ENCODE data around the gene STRN3.
A peak's percentile ranks its signal among the peaks of the same experiment; 100 is the strongest.

Gene STRN3, protein sequence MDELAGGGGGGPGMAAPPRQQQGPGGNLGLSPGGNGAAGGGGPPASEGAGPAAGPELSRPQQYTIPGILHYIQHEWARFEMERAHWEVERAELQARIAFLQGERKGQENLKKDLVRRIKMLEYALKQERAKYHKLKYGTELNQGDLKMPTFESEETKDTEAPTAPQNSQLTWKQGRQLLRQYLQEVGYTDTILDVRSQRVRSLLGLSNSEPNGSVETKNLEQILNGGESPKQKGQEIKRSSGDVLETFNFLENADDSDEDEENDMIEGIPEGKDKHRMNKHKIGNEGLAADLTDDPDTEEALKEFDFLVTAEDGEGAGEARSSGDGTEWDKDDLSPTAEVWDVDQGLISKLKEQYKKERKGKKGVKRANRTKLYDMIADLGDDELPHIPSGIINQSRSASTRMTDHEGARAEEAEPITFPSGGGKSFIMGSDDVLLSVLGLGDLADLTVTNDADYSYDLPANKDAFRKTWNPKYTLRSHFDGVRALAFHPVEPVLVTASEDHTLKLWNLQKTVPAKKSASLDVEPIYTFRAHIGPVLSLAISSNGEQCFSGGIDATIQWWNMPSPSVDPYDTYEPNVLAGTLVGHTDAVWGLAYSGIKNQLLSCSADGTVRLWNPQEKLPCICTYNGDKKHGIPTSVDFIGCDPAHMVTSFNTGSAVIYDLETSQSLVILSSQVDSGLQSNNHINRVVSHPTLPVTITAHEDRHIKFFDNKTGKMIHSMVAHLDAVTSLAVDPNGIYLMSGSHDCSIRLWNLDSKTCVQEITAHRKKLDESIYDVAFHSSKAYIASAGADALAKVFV

DNA sequence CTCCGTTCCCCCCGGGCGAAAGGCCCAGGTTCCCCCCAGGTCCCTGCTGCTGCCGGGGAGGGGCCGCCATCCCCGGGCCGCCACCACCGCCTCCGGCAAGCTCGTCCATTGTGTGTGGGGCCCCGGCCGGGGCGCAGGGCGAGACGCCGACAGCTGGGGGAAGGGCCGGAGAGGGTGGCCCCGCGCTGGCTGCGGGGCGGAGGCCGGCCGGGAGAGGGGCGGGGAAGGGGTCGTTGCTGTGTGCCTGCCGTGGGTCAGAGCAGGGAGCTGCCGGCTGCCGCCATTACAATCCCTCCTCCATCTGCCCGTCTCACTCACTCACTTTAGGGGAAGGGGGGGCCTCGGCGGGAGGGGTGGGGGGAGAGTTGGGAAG, at the start of gene STRN3:
TSS of gene STRN3 (minus strand) at position 303 of the 373 bp plus-strand sequence. CDS start at position 109, 194 bp downstream.
- no peak for DNase-seq
- H3K9me3 Mint-ChIP-seq, result peaks cover 8% of the 10 kb centered on the region
- H3K4me3 Mint-ChIP-seq, result peak within 1 kb of the TSS; percentile 93
- H3K4me1 Mint-ChIP-seq, result peaks cover 32% of the 10 kb centered on the region
- H3K27me3 Mint-ChIP-seq (ENCODE audit: low read depth, poor library complexity), result no peaks in the 10 kb centered on the region
- TF ChIP-seq, protein P1, sequence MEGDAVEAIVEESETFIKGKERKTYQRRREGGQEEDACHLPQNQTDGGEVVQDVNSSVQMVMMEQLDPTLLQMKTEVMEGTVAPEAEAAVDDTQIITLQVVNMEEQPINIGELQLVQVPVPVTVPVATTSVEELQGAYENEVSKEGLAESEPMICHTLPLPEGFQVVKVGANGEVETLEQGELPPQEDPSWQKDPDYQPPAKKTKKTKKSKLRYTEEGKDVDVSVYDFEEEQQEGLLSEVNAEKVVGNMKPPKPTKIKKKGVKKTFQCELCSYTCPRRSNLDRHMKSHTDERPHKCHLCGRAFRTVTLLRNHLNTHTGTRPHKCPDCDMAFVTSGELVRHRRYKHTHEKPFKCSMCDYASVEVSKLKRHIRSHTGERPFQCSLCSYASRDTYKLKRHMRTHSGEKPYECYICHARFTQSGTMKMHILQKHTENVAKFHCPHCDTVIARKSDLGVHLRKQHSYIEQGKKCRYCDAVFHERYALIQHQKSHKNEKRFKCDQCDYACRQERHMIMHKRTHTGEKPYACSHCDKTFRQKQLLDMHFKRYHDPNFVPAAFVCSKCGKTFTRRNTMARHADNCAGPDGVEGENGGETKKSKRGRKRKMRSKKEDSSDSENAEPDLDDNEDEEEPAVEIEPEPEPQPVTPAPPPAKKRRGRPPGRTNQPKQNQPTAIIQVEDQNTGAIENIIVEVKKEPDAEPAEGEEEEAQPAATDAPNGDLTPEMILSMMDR (IDR thresholded peaks at IDR 0.05), result no peak
- peaks cover 24% of the 10 kb centered on the region for H3K36me3 Mint-ChIP-seq (ENCODE audit: low read depth)
- peak within 1 kb of the TSS; percentile 99 for H3K27ac Mint-ChIP-seq

DNA sequence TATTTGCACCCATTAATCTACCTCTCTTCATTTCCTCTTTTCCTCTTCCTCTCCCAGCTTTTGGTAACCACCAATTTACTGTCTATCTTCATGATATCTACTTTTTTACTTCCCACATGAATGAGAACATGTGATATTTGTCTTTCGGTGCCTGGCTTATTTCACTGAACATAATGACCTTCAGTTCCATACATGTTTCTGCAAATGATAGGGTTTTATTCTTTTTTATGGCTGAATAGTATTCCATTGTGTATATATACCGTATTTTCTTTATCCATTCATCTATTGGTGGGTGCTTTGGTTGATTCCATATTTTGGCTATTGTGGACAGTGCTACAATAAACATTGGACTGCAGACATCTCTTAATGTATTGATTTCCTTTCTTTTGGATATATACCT, 49.0 kb upstream of the STRN3 start:
- no peak overlapping the region for H3K27ac Mint-ChIP-seq
- no peaks in the 10 kb centered on the region for H3K4me1 Mint-ChIP-seq
- peaks cover 32% of the 10 kb centered on the region for H3K36me3 Mint-ChIP-seq (ENCODE audit: low read depth)
- peaks cover 4% of the 10 kb centered on the region for H3K9me3 Mint-ChIP-seq
- H3K27me3 Mint-ChIP-seq (ENCODE audit: low read depth, poor library complexity), result no peaks in the 10 kb centered on the region
- TF ChIP-seq, protein P1 (IDR thresholded peaks at IDR 0.05), result no peak
- DNase-seq, result no peak
- H3K4me3 Mint-ChIP-seq, result no peak overlapping the region

DNA sequence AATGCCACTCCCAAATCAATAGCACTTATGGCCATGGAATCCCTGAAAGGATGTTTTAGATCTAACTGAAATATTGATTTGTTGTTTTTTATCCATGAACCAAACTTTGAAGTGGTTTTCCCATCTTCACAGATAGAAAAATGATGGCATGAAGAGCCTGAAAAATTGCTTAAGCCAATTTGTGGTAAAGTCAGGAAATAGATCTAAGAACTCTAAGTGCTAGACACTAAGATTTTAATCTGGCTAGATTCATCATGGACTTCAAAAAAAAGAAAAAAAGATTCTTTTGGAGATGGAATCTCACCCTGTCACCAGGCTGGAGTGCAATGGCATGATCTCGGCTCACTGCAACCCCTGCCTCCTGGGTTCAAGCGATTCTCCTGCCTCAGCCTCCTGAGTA, 45.0 kb upstream of the STRN3 start:
- no peak for DNase-seq
- Mint-ChIP-seq H3K27me3 (ENCODE audit: low read depth, poor library complexity) (no peaks in the 10 kb centered on the region), H3K4me3 (no peak overlapping the region), H3K36me3 (ENCODE audit: low read depth) (peaks cover 26% of the 10 kb centered on the region), H3K27ac (no peak overlapping the region), H3K4me1 (no peaks in the 10 kb centered on the region), H3K9me3 (peaks cover 4% of the 10 kb centered on the region)
- TF ChIP-seq, protein P1 (IDR thresholded peaks at IDR 0.05), result no peak

DNA sequence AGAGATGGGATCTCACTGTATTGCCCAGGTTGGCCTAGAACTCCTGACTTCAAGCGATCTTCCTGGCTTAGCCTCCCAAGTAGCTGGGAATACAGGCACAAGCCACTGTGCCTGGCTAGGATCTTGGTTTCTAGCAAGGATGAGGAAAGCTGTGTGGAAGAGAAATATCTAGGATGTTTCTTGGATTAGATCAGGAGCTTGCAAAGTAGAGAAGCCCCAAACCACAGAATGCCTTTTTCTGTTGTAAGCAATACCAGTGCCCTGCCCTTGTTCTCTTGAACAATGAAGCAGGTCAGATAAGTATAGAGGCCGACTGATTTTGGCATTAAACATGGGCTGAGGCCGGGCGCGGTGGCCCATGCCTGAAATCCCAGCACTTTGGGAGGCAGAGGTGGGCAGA, 44.3 kb upstream of the STRN3 start:
- TF ChIP-seq, protein P1 (IDR thresholded peaks at IDR 0.05), result no peak
- no peak overlapping the region for H3K4me3 Mint-ChIP-seq
- H3K9me3 Mint-ChIP-seq, result peaks cover 4% of the 10 kb centered on the region
- peaks cover 21% of the 10 kb centered on the region for H3K36me3 Mint-ChIP-seq (ENCODE audit: low read depth)
- DNase-seq, result no peak
- H3K27me3 Mint-ChIP-seq (ENCODE audit: low read depth, poor library complexity), result no peaks in the 10 kb centered on the region
- H3K27ac Mint-ChIP-seq, result no peak overlapping the region
- H3K4me1 Mint-ChIP-seq, result no peaks in the 10 kb centered on the region

DNA sequence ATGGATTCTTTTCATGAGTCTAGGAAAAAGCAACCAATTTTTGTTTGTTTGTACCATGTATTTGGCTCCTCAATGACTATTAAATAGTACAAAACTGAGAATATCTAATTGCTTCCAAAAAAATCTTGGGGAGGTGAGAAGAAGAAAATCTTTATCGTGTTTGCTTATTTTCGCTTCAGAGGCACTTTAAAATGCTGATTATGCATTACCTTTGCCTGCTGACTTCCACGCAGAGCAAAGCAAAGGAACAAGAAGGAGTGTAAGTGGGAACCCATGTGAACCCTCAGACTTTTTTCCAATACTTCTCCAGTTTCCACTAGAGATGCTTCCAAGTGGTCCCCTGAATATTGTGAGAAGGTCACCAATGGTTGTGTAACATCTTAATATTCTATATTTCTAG, 43.2 kb upstream of the STRN3 start:
- no peaks in the 10 kb centered on the region for H3K9me3 Mint-ChIP-seq
- DNase-seq, result no peak
- H3K4me3 Mint-ChIP-seq, result no peak overlapping the region
- H3K27ac Mint-ChIP-seq, result no peak overlapping the region
- H3K36me3 Mint-ChIP-seq (ENCODE audit: low read depth), result peaks cover 12% of the 10 kb centered on the region
- H3K4me1 Mint-ChIP-seq, result no peaks in the 10 kb centered on the region
- no peaks in the 10 kb centered on the region for H3K27me3 Mint-ChIP-seq (ENCODE audit: low read depth, poor library complexity)
- TF ChIP-seq, protein P1 (IDR thresholded peaks at IDR 0.05), result no peak

Measured in nephron progenitor cell (in vitro differentiated cells).